Measurements from ENCODE around the gene TTC27.

DNA sequence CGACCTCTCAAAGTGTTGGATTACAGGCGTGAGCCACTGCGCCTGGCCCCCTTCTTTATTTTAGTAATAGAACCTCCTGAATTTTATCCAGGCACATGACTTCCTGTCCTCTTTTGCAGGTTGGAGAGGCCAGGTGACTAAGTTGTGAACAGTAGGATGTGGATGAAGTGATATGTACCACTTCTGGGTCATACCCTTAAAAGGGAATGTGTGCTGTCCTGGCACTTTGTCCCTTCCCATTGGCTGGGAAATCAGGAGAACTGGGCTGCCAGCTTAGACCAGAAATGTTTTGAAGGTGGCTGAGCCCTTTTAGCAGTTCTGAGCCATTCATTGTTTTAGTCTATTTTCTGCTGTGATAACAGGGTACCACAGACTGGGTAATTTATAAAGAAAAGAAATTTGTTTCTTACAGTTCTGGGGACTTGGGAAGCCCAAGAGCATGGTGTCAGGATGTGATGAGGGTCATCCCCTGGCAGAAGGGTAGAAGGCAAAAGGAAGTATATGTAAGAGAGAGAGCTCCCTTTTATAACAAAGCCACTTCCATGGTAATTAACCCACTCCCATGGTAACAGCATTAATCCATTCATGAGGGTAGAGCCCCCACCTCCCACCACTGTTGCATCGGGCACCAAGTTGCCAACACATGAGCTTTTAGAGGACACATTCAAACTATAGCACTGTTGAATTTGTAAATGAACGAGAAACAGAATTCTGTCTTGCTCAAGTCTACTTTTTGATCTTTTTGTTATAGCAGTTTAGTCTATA, 79.1 kb downstream of the TTC27 start:
- no peak for TF ChIP-seq CTCF (conservative IDR thresholded peaks at IDR 0.05; ENCODE audit: low read length)
- TF ChIP-seq EZH2phosphoT487 (IDR thresholded peaks at IDR 0.05; ENCODE audit: borderline replicate concordance, low read depth, low read length): no peak

Measured in OCI-LY7 (cell line).